ENCODE results near the gene FMN2. TPM values are rescaled to one million over a fixed set of nuclear protein-coding genes. Genes with fewer than 3 reads are reported as not detected.
A peak's percentile ranks its signal among the peaks of the same experiment; 100 is the strongest.

Gene FMN2
- total RNA-seq, 1 donor from 2014 or later, result 60.7 TPM

- no peak for DNase-seq (ENCODE audit: low spot score in 2 of 2)
- FAIRE-seq, result no peak
These were observed 252.3 kb downstream of the FMN2 start for GRCh38 chr1:240343966-240344365.

- FAIRE-seq (no peak), DNase-seq (ENCODE audit: low spot score in 2 of 2) (no peak)
These were observed 253.2 kb downstream of the FMN2 start for GRCh38 chr1:240344918-240345317.

- FAIRE-seq, result no peak
- DNase-seq (ENCODE audit: low spot score in 2 of 2), result no peak
These were observed 258.0 kb downstream of the FMN2 start for GRCh38 chr1:240349695-240350094.

GRCh38 chr1:240350910-240351331 is 259.2 kb downstream of the FMN2 start:
- DNase-seq (ENCODE audit: low spot score in 2 of 2) (no peak), FAIRE-seq (no peak)

GRCh38 chr1:240351690-240352089 is 260.0 kb downstream of the FMN2 start:
- DNase-seq (ENCODE audit: low spot score in 2 of 2) (no peak), FAIRE-seq (no peak)

- no peak for DNase-seq (ENCODE audit: low spot score in 2 of 2)
- FAIRE-seq, result no peak
These were observed 261.1 kb downstream of the FMN2 start for GRCh38 chr1:240352769-240353168.

GRCh38 chr1:240356568-240356967 is 264.9 kb downstream of the FMN2 start:
- no peak for DNase-seq (ENCODE audit: low spot score in 2 of 2)
- FAIRE-seq, result no peak

- no peak for DNase-seq (ENCODE audit: low spot score in 2 of 2)
- no peak for FAIRE-seq
These were observed 270.4 kb downstream of the FMN2 start for GRCh38 chr1:240362046-240362445.

GRCh38 chr1:240362826-240363225 is 271.1 kb downstream of the FMN2 start:
- no peak for DNase-seq (ENCODE audit: low spot score in 2 of 2)
- no peak for FAIRE-seq

GRCh38 chr1:240363315-240363714 is 271.6 kb downstream of the FMN2 start:
- FAIRE-seq, result no peak
- DNase-seq (ENCODE audit: low spot score in 2 of 2), result no peak

GRCh38 chr1:240363914-240364313 is 272.2 kb downstream of the FMN2 start:
- FAIRE-seq (no peak), DNase-seq (ENCODE audit: low spot score in 2 of 2) (no peak)

- DNase-seq (ENCODE audit: low spot score in 2 of 2) (no peak), FAIRE-seq (no peak)
These were observed 275.0 kb downstream of the FMN2 start for GRCh38 chr1:240366636-240367035.

- no peak for FAIRE-seq
These were observed 293.9 kb downstream of the FMN2 start for GRCh38 chr1:240385551-240385950.

GRCh38 chr1:240385985-240386978 is 294.6 kb downstream of the FMN2 start:
- DNase-seq (ENCODE audit: low spot score in 2 of 2) (no peak), FAIRE-seq (no peak)

More at GRCh38 chr1:240385551-240385950, 293.9 kb downstream of the FMN2 start:
- DNase-seq (ENCODE audit: low spot score in 2 of 2), result no peak

- FAIRE-seq (no peak), DNase-seq (ENCODE audit: low spot score in 2 of 2) (no peak)
These were observed 295.4 kb downstream of the FMN2 start for GRCh38 chr1:240387051-240387450.

GRCh38 chr1:240391660-240392260 is 300.1 kb downstream of the FMN2 start:
- DNase-seq (ENCODE audit: low spot score in 2 of 2) (no peak), FAIRE-seq (no peak)

GRCh38 chr1:240394353-240394752 is 302.7 kb downstream of the FMN2 start:
- no peak for FAIRE-seq
- no peak for DNase-seq (ENCODE audit: low spot score in 2 of 2)

- DNase-seq (ENCODE audit: low spot score in 2 of 2), result no peak
These were observed 303.7 kb downstream of the FMN2 start for GRCh38 chr1:240395336-240395735.

GRCh38 chr1:240399381-240399780 is 307.7 kb downstream of the FMN2 start:
- no peak for FAIRE-seq
- peak in 1 of 2 donors; percentile 10 for DNase-seq (ENCODE audit: low spot score in 2 of 2)

More at GRCh38 chr1:240395336-240395735, 303.7 kb downstream of the FMN2 start:
- FAIRE-seq, result no peak

GRCh38 chr1:240401731-240402130 is 310.0 kb downstream of the FMN2 start:
- no peak for FAIRE-seq
- no peak for DNase-seq (ENCODE audit: low spot score in 2 of 2)

GRCh38 chr1:240402326-240402725 is 310.6 kb downstream of the FMN2 start:
- FAIRE-seq (no peak), DNase-seq (ENCODE audit: low spot score in 2 of 2) (no peak)

GRCh38 chr1:240404286-240404685 is 312.6 kb downstream of the FMN2 start:
- FAIRE-seq, result no peak

More at GRCh38 chr1:240404286-240404685, 312.6 kb downstream of the FMN2 start:
- no peak for DNase-seq (ENCODE audit: low spot score in 2 of 2)

Data from frontal cortex (tissue), 4 donors.